GM19193 (cell line): ENCODE results near the gene FAM83F.

Experiments used
- POLR2A ChIP-seq: IDR thresholded peaks from 4 replicates; pipeline ENCODE4 v1.6.1; 2011; ENCODE audit not compliant: insufficient read depth, insufficient read length; ENCODE audit errors: extremely low read depth

Gene FAM83F

GRCh38 chr22:39983346-39983745 is 11.4 kb upstream of the FAM83F start:
- no peak for TF ChIP-seq POLR2A

- TF ChIP-seq POLR2A: no peak
These were observed 10.7 kb upstream of the FAM83F start for GRCh38 chr22:39984006-39984405.

- no peak for TF ChIP-seq POLR2A
These were observed 10.0 kb upstream of the FAM83F start for GRCh38 chr22:39984746-39985145.

GRCh38 chr22:39985383-39986035 is 9.2 kb upstream of the FAM83F start:
- TF ChIP-seq POLR2A: no peak

- TF ChIP-seq POLR2A: no peak
These were observed 6.2 kb upstream of the FAM83F start for GRCh38 chr22:39988386-39989114.

- TF ChIP-seq POLR2A: no peak
These were observed 5.1 kb upstream of the FAM83F start for GRCh38 chr22:39989633-39990032.

GRCh38 chr22:39990686-39991085 is 4.1 kb upstream of the FAM83F start:
- TF ChIP-seq POLR2A: no peak

- TF ChIP-seq POLR2A: no peak
These were observed 3.4 kb upstream of the FAM83F start for GRCh38 chr22:39991159-39991860.

GRCh38 chr22:39992088-39992826 is 2.5 kb upstream of the FAM83F start:
- TF ChIP-seq POLR2A: no peak

- TF ChIP-seq POLR2A: no peak
These were observed 651 bp upstream of the FAM83F start for GRCh38 chr22:39994041-39994565.

- TF ChIP-seq POLR2A: no peak
These were observed 869 bp downstream of the FAM83F start for GRCh38 chr22:39995393-39996252.

- no peak for TF ChIP-seq POLR2A
These were observed 2.0 kb downstream of the FAM83F start for GRCh38 chr22:39996732-39997131.

- TF ChIP-seq POLR2A: no peak
These were observed 2.7 kb downstream of the FAM83F start for GRCh38 chr22:39997421-39997820.

- no peak for TF ChIP-seq POLR2A
These were observed 3.4 kb downstream of the FAM83F start for GRCh38 chr22:39997939-39998726.

GRCh38 chr22:39999144-39999757 is 4.5 kb downstream of the FAM83F start:
- TF ChIP-seq POLR2A: no peak
